Erythroblast (primary cell): ENCODE results near the gene MARCHF6.
A peak's percentile ranks its signal among the peaks of the same experiment; 100 is the strongest.

Experiments used
- DNase-seq, 2 experiments: peaks; one replicate each; lab custom pipeline; 2025; lab: John Stamatoyannopoulos, UW
- GATA1 ChIP-seq: IDR thresholded peaks from 2 replicates; pipeline ENCODE4 v1.6.1; 2011; ENCODE audit warnings: low read depth, mild to moderate bottlenecking, control low read depth, low read length, moderate library complexity
- POLR2A ChIP-seq: IDR thresholded peaks from 2 replicates; pipeline ENCODE4 v1.6.1; 2011; ENCODE audit warnings: mild to moderate bottlenecking, low read length

Gene MARCHF6

GRCh38 chr5:10351199-10351905 lies 2.1 kb upstream of the MARCHF6 start:
- DNase-seq: peak; percentile 50 to 65
- no peak for TF ChIP-seq POLR2A
- no peak for TF ChIP-seq GATA1

- no peak for TF ChIP-seq POLR2A
- no peak for TF ChIP-seq GATA1
- DNase-seq: no peak
Measured at GRCh38 chr5:10351919-10352318, 1.6 kb upstream of the MARCHF6 start.

GRCh38 chr5:10352430-10353240 lies 860 bp upstream of the MARCHF6 start:
- no peak for TF ChIP-seq GATA1
- TF ChIP-seq POLR2A: no peak
- peak in 1 of 2 experiments; percentile 75 for DNase-seq

GRCh38 chr5:10354048-10354872 lies 765 bp downstream of the MARCHF6 start:
- TF ChIP-seq POLR2A (no peak), GATA1 (no peak)
- DNase-seq: peak; percentile 77 to 80

GRCh38 chr5:10355071-10355889 lies 1.8 kb downstream of the MARCHF6 start:
- DNase-seq: peak; percentile 56 to 75
- no peak for TF ChIP-seq POLR2A
- TF ChIP-seq GATA1: no peak

- no peak for DNase-seq
- TF ChIP-seq GATA1 (no peak), POLR2A (no peak)
Measured at GRCh38 chr5:10358999-10359398, 5.5 kb downstream of the MARCHF6 start.

- no peak for TF ChIP-seq GATA1
- no peak for TF ChIP-seq POLR2A
- DNase-seq: no peak
Measured at GRCh38 chr5:10360686-10361085, 7.2 kb downstream of the MARCHF6 start.

- TF ChIP-seq POLR2A: no peak
- no peak for TF ChIP-seq GATA1
- no peak for DNase-seq
Measured at GRCh38 chr5:10363519-10364185, 10.2 kb downstream of the MARCHF6 start.

- peak; percentile 66 to 78 for DNase-seq
- TF ChIP-seq POLR2A (no peak), GATA1 (no peak)
Measured at GRCh38 chr5:10364186-10364689, 10.7 kb downstream of the MARCHF6 start.

GRCh38 chr5:10365782-10366181 lies 12.3 kb downstream of the MARCHF6 start:
- TF ChIP-seq GATA1: no peak
- no peak for TF ChIP-seq POLR2A

GRCh38 chr5:10366310-10367272 lies 13.1 kb downstream of the MARCHF6 start:
- no peak for DNase-seq

More at GRCh38 chr5:10365782-10366181, 12.3 kb downstream of the MARCHF6 start:
- DNase-seq: no peak

GRCh38 chr5:10367579-10367978 lies 14.1 kb downstream of the MARCHF6 start:
- no peak for TF ChIP-seq POLR2A
- TF ChIP-seq GATA1: no peak
- no peak for DNase-seq

More at GRCh38 chr5:10366310-10367272, 13.1 kb downstream of the MARCHF6 start:
- TF ChIP-seq POLR2A (no peak), GATA1 (no peak)
